Neural cell (in vitro differentiated cells): ENCODE data around the gene KLHDC4. TPM values are rescaled to one million over a fixed set of nuclear protein-coding genes. Genes with fewer than 3 reads are reported as not detected.

Experiments used
- H2AFZ ChIP-seq: fragments of 200-600, 300-800 bp; sonication (generic), shearing (Covaris generic); 2 replicates; pipeline ENCODE4 v1.6.0; 2014; ENCODE audit warnings: low read depth, mild to moderate bottlenecking, antibody characterized with exemption, low read length, moderate library complexity
- H3F3A ChIP-seq: fragments of 200-600 bp; shearing (Covaris generic); 2 replicates; pipeline ENCODE4 v1.6.1; 2016; ENCODE audit warnings: mild to moderate bottlenecking, moderate library complexity, mixed read lengths, antibody characterized with exemption, low read length; ENCODE audit not compliant: insufficient read depth, poor library complexity, severe bottlenecking
- H3K27ac ChIP-seq: fragments of 200-600, 300-800 bp; sonication (generic), shearing (Covaris generic); 2 replicates; pipeline ENCODE4 v1.5.1; 2014; ENCODE audit warnings: mild to moderate bottlenecking, low read length, moderate library complexity
- H3K27me3 ChIP-seq: fragments of 300-800, 200-600 bp; sonication (generic), shearing (Covaris generic); 2 replicates; pipeline ENCODE4 v1.6.0; 2014; ENCODE audit warnings: mild to moderate bottlenecking, low read depth, low read length, moderate library complexity; ENCODE audit not compliant: insufficient read depth
- H3K36me3 ChIP-seq: fragments of 300-800, 200-600 bp; sonication (generic), shearing (Covaris generic); 2 replicates; pipeline ENCODE4 v1.5.1; 2014; ENCODE audit warnings: mild to moderate bottlenecking, antibody characterized with exemption, low read length, moderate library complexity; ENCODE audit not compliant: insufficient read depth
- H3K4me2 ChIP-seq: fragments of 300-800, 200-600 bp; sonication (generic), shearing (Covaris generic); 2 replicates; pipeline ENCODE4 v1.6.0; 2014; ENCODE audit warnings: mild to moderate bottlenecking, low read length
- H3K4me3 ChIP-seq: fragments of 300-800, 200-600 bp; sonication (generic), shearing (Covaris generic); 2 replicates; pipeline ENCODE4 v1.5.1; 2014; ENCODE audit warnings: mild to moderate bottlenecking, low read length, moderate library complexity
- H3K79me2 ChIP-seq: fragments of 200-600 bp; shearing (Covaris generic); replicated peaks from 2 replicates; pipeline ENCODE4 v1.6.0; 2014; ENCODE audit warnings: mild to moderate bottlenecking, low read length, moderate library complexity; ENCODE audit not compliant: insufficient read depth
- H3K9ac ChIP-seq: fragments of 300-800, 200-600 bp; sonication (generic), shearing (Covaris generic); 2 replicates; pipeline ENCODE4 v1.6.1; 2016; ENCODE audit warnings: mild to moderate bottlenecking, low read length, mixed read lengths
- H3K9me2 ChIP-seq: fragments of 200-600 bp; shearing (Covaris generic); 2 replicates; pipeline ENCODE4 v1.6.1; 2016; ENCODE audit warnings: mild to moderate bottlenecking, low read length, mixed read lengths; ENCODE audit not compliant: insufficient read depth
- H3K9me3 ChIP-seq: fragments of 200-600, 300-800 bp; sonication (generic), shearing (Covaris generic); 2 replicates; pipeline ENCODE4 v1.6.1; 2016; ENCODE audit warnings: mild to moderate bottlenecking, mixed run types, low read length, moderate library complexity, mixed read lengths
- H4K20me1 ChIP-seq: fragments of 200-600 bp; shearing (Covaris generic); 2 replicates; pipeline ENCODE4 v1.6.1; 2016; ENCODE audit warnings: mild to moderate bottlenecking, mixed run types; ENCODE audit not compliant: insufficient read depth
- CTCF ChIP-seq: fragments of 450-650 bp; IDR thresholded peaks from 2 replicates; pipeline ENCODE4 v1.5.1; 2014; ENCODE audit warnings: antibody characterized with exemption, mild to moderate bottlenecking, moderate library complexity; ENCODE audit not compliant: poor library complexity, severe bottlenecking
- EP300 ChIP-seq: fragments of 450-650 bp; conservative IDR thresholded peaks from 2 replicates; pipeline ENCODE4 v1.6.1; 2014; ENCODE audit warnings: antibody characterized with exemption, mild to moderate bottlenecking, moderate library complexity; ENCODE audit not compliant: poor library complexity, severe bottlenecking
- EZH2 ChIP-seq: fragments of 200-600, 300-800 bp; shearing (Covaris generic), sonication (generic); IDR thresholded peaks from 2 replicates; pipeline ENCODE4 v1.6.1; 2014; ENCODE audit warnings: antibody characterized with exemption, low read length, borderline replicate concordance, mild to moderate bottlenecking; ENCODE audit not compliant: insufficient read depth, poor library complexity, severe bottlenecking
- MXI1 ChIP-seq: fragments of 450-650 bp; conservative IDR thresholded peaks from 2 replicates; pipeline ENCODE4 v1.6.1; 2014; ENCODE audit warnings: antibody characterized with exemption, mild to moderate bottlenecking; ENCODE audit not compliant: poor library complexity, severe bottlenecking
- POLR2AphosphoS5 ChIP-seq: IDR thresholded peaks from 2 replicates; pipeline ENCODE4 v1.6.1; 2012
- RAD21 ChIP-seq: fragments of 450-650 bp; conservative IDR thresholded peaks from 2 replicates; pipeline ENCODE4 v1.6.1; 2014; ENCODE audit warnings: antibody characterized with exemption, mild to moderate bottlenecking, moderate library complexity
- REST ChIP-seq: IDR thresholded peaks from 2 replicates; pipeline ENCODE4 v1.6.1; 2012; ENCODE audit warnings: borderline replicate concordance
- SMC3 ChIP-seq: fragments of 450-650 bp; conservative IDR thresholded peaks from 2 replicates; pipeline ENCODE4 v1.6.1; 2014; ENCODE audit warnings: antibody characterized with exemption, mild to moderate bottlenecking, moderate library complexity; ENCODE audit not compliant: poor library complexity
- TAF1 ChIP-seq: IDR thresholded peaks from 2 replicates; pipeline ENCODE4 v1.6.1; 2012; ENCODE audit warnings: low read depth
- polyA plus RNA-seq: library from polyadenylated mRNA; depleted of rRNA; stranded (reverse); fragments of >200 nt; gene quantifications from 2 replicates; pipeline ENCODE4 v1.2.3, GENCODE V29; 2014

The KLHDC4 gene
- polyA plus RNA-seq, 1 donor from 2014 or later = 27.5 TPM

- H3K4me3 ChIP-seq = no peak overlapping the region
- H3K9me2 ChIP-seq = no peaks in the 10 kb centered on the region
- no peak for TF ChIP-seq CTCF
- TF ChIP-seq TAF1 = no peak
- no peak for TF ChIP-seq EP300
- no peak for TF ChIP-seq MXI1
- no peak for TF ChIP-seq EZH2
- TF ChIP-seq POLR2AphosphoS5 = no peak
- TF ChIP-seq RAD21 = no peak
- no peak for TF ChIP-seq SMC3
- TF ChIP-seq REST = no peak
- no peak overlapping the region for H3K27ac ChIP-seq
- no peaks in the 10 kb centered on the region for H3F3A ChIP-seq
- no peaks in the 10 kb centered on the region for H3K27me3 ChIP-seq
- no peaks in the 10 kb centered on the region for H3K9me3 ChIP-seq
- no peak overlapping the region for H3K4me2 ChIP-seq
- no peak overlapping the region for H3K9ac ChIP-seq
- H3K36me3 ChIP-seq = no peaks in the 10 kb centered on the region
- no peaks in the 10 kb centered on the region for H4K20me1 ChIP-seq
- no peaks in the 10 kb centered on the region for H3K79me2 ChIP-seq
- no peak overlapping the region for H2AFZ ChIP-seq
Observed at GRCh38 chr16:87721622-87722585, 43.9 kb downstream of the KLHDC4 start.

- H3K9ac ChIP-seq = no peak overlapping the region
- H3K9me2 ChIP-seq = no peaks in the 10 kb centered on the region
- no peaks in the 10 kb centered on the region for H3K36me3 ChIP-seq
- TF ChIP-seq EZH2 = no peak
- TF ChIP-seq MXI1 = no peak
- TF ChIP-seq REST = no peak
- no peak for TF ChIP-seq EP300
- TF ChIP-seq TAF1 = no peak
- no peak for TF ChIP-seq RAD21
- TF ChIP-seq CTCF = no peak
- TF ChIP-seq POLR2AphosphoS5 = no peak
- TF ChIP-seq SMC3 = no peak
- H4K20me1 ChIP-seq = no peaks in the 10 kb centered on the region
- H3K4me2 ChIP-seq = no peak overlapping the region
- no peaks in the 10 kb centered on the region for H3K79me2 ChIP-seq
- H3K9me3 ChIP-seq = no peaks in the 10 kb centered on the region
- no peaks in the 10 kb centered on the region for H3F3A ChIP-seq
- no peaks in the 10 kb centered on the region for H3K27me3 ChIP-seq
- H2AFZ ChIP-seq = no peak overlapping the region
- H3K27ac ChIP-seq = no peak overlapping the region
- H3K4me3 ChIP-seq = no peak overlapping the region
Observed at GRCh38 chr16:87720446-87720845, 45.3 kb downstream of the KLHDC4 start.
